Measurements from ENCODE around the gene MAMDC2.
"Not testable (repeated sequence)": the region's sequence is repeated elsewhere in the genome, so short reads cannot be mapped to it uniquely, and the experiment has no call there.

Gene MAMDC2

DNA sequence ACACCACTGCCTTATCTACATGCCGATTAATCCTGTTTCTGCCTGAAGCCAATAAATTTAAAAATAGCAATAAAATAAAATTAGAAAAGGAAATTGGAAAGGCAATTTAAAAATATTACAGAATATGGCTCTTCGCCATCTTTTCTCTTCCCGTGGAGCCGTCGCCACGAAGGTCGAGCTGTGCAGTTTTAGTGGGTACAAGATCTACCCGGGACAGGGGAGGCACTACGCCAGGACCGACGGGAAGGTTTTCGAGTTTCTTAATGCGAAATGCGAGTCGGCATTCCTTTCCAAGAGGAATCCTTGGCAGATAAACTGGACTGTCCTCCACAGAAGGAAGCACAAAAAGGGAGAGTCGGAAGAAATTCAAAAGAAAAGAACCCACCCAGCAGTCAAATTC, 173.4 kb downstream of the MAMDC2 start:
- no peak for DNase-seq

GRCh38 chr9:70218767-70219166, 175.1 kb downstream of the MAMDC2 start:
- DNase-seq: no peak

DNA sequence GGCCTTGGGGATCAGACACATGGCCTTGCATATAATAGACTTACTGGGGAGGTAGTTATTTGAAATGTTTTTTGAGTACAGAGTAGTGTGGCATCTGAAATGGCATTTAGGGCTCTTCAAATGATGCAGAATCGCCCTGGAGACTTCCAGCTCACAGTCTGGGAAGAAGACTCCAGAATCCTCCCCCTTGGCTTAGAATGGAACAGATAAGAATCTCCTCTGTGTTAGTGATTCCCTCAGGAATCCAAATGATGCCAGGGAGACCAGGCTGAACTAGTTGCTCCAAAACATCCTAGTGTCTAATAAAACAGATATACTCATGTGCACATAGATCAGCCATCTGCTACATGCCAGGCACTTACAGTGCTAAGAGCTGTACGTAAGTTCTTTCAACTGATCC, 176.6 kb downstream of the MAMDC2 start:
- DNase-seq: no peak

GRCh38 chr9:70222354-70222753, 178.7 kb downstream of the MAMDC2 start:
- DNase-seq: no peak

- DNase-seq: no peak
These were observed 184.5 kb downstream of the MAMDC2 start for GRCh38 chr9:70228118-70228517.

DNA sequence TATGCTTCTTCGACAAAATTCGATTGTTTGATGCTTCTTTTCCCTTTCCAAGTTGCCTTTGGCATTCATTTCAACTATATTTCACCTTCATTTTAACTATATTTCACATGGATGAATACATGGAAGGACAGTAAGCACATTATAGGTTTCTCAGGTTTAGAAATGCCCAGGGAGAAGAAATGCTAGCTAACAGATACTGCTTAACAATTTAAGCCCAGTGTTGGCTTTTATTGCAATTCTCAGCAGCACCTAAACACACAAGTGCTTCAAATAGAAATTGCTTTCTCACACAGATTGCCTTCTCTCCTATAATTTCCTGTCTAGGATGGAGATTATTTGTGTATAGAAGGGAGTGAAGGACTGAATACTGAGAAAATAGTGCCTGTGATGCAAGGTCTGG, 185.0 kb downstream of the MAMDC2 start:
- DNase-seq: no peak

DNA sequence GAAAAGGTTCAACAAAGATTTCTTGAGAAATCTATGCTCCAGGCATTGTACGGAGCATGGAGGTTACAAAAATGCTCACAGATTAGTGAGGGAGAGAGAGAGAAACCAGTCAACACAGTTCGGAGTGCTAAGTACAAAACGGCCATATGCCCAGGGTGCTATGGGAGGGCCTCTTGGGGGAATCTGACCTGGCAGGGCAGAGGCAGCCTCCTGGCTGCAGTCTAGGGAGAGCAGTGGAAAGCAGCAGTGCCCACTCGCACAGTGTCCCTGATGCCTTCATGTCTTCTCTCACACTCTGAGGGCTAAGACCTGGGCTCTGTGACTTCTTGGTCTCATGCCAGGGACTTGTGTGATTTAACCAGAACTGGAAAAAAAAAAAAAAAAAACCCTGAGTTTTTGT, 185.4 kb downstream of the MAMDC2 start:
- DNase-seq: no peak

DNA sequence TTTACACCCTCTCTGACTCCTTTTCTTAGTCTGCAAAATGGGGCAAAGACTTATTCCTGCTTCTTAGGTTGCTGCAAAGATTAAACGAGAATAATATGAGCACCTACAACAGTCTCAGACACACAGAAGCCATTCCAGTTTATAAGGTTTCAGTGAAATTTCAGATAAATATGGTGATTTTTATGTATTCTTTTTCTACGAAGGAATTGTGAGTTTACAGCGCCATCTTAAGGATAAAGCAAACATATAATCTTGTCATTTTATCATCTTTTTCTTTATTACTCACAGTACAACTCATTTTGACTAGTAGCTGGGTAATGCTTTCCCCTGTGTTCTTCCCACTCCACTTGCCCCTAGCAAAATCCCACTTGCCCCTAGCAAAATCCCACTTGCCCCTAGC, 185.9 kb downstream of the MAMDC2 start:
- peak; percentile 3 for DNase-seq

- no peak for DNase-seq
These were observed 188.8 kb downstream of the MAMDC2 start for GRCh38 chr9:70232476-70232875.

DNA sequence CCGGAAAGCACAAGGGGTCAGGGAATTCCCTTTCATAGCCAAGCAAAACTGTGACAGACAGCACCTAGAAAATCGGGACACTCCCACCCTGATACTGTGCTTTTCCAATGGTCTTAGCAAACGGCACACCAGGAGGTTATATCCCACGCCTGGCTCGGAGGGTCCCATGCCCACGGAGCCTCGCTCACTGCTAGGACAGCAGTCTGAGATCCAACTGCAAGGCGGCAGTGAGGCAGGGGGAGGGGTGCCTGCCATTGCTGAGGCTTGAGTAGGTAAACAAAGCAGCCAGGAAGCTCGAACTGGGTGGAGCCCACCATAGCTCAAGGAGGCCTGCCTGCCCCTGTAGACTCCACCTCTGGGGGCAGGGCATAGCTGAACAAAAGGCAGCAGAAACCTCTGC, 190.6 kb downstream of the MAMDC2 start:
- not testable (repeated sequence) for DNase-seq

GRCh38 chr9:70245952-70246351, 202.3 kb downstream of the MAMDC2 start:
- DNase-seq: not testable (repeated sequence)

GRCh38 chr9:70250221-70250620, 206.6 kb downstream of the MAMDC2 start:
- no peak for DNase-seq

DNA sequence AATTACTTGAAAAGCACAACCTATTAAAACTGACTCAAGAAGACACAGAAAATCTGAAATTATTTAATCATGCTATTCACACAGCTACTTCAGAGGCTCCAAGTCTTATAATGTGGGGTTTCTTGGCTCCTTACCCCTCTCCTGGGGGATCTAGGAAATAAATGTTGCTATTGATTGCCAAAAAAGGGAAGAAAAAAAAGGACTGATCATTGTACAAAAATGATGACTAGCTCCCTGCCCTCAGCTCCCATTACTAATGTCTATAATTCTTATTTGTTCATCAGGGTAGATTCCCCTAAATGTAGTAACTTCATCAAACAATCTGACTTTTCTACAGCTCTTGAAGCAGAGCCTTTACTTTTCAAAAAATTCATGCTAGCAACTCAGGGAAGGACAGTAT, 211.8 kb downstream of the MAMDC2 start:
- no peak for DNase-seq

DNA sequence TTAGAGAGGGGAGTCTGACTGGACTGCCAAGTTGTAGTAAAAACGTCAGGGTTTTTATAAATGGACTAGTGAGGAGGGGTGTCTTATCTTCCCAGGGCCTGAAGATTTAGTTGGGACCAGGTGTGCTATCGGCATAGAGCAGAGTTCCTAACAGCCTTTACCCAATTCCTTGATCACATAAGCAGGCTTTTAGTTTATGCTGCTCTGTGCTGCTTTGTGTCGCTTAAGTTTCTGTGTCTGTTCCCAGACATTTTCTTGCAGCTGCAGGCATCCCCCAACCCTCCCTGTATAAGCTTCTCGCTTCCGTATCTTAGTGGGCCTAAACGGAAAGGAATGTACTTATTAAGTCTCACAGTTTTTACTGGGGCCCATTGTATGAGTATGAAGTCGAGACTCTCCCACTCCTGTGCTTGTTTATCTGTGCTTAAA, 212.5 kb downstream of the MAMDC2 start:
- no peak for DNase-seq

GRCh38 chr9:70257502-70257901, 213.9 kb downstream of the MAMDC2 start:
- DNase-seq: no peak

GRCh38 chr9:70257991-70258691, 214.5 kb downstream of the MAMDC2 start:
- DNase-seq: peak; percentile 37

DNA sequence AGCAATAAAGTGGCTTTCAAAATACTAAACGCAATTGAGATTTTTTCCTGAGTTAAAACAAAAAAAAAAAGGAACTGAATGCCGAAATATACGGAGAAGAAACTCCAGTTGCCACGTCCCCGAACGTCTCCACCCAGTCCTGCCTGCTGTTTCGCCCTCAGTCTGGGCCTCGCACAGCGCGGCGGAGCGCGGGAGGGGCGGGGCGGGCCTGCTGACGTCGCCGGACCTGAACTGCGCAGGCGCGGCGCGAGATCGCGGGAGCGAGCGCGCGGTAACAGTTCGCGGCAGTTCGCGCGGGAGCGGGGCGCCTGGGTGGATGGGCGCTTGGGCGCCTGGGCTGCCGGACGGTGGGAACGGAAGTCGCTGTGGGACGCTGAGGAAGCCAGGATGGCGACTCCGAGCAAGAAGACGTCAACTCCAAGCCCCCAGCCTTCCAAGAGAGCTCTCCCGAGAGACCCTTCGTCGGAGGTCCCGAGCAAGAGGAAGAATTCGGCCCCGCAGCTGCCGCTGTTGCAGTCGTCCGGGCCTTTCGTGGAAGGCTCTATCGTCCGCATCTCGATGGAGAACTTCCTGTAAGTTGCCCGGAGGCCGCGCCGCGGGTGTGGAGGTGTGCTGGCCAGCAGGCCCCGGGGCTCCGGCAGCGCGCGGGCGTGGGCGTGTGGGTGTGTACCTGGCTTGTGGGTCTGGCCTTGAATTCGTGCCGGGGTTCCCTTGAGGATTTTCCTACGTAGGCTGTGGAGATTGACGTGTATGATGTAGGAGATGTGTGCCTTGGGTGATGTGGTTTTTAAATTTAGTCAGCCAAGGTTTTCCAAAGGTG, 215.3 kb downstream of the MAMDC2 start, which contains the start of gene SMC5:
TSS of gene SMC5 (plus strand) at position 287 of the 820 bp plus-strand sequence. CDS start at position 388, 101 bp downstream.
- peak; percentile 84 for DNase-seq

- no peak for DNase-seq
These were observed 215.8 kb downstream of the MAMDC2 start for GRCh38 chr9:70259512-70259802.

GRCh38 chr9:70260007-70260443, 216.4 kb downstream of the MAMDC2 start:
- no peak for DNase-seq

DNA sequence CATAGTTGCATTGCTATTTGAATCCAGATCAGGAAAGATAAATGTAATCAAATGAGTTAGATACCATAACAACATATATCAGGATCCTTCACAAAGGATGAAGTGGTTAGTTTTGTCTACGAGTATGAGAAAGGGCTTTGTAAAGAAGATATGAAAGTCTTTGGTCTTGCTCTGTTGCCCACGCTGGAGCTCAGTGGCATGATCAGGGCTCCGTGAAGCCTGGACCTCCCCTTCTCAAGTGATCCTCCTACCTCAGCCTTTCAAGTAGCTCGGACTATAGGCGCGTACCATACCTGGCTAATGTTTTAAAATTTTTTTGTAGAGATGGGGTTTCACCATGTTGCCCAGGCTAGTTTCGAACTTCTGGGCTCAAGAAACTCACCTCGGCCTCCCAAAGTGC, 217.0 kb downstream of the MAMDC2 start:
- DNase-seq: no peak

GRCh38 chr9:70261131-70261870, 217.7 kb downstream of the MAMDC2 start:
- no peak for DNase-seq

- no peak for DNase-seq
These were observed 218.7 kb downstream of the MAMDC2 start for GRCh38 chr9:70262366-70262765.

- DNase-seq: no peak
These were observed 219.3 kb downstream of the MAMDC2 start for GRCh38 chr9:70262948-70263347.

- no peak for DNase-seq
These were observed 219.8 kb downstream of the MAMDC2 start for GRCh38 chr9:70263421-70263820.

Measured in NCI-H226 (cell line).